HEK293 (cell line): ENCODE results near the gene IDI1.

ENCODE experiments used
- CTCF ChIA-PET: fragments of 350-600 bp; formaldehyde crosslinking; extraction: SDS; loops from one replicate; lab custom pipeline; 2021; ENCODE audit warnings: antibody characterized with exemption; lab: Yijun Ruan, JAX
- POLR2A ChIA-PET: fragments of 300-600 bp; formaldehyde crosslinking; extraction: SDS; loops from one replicate; lab custom pipeline; 2020; ENCODE audit warnings: antibody characterized with exemption, inconsistent platforms; lab: Yijun Ruan, JAX
- H3K27ac ChIP-seq: fragments of 200-500 bp; sonication (Bioruptor generic); 2 replicates; pipeline ENCODE4 v1.5.1; 2014; ENCODE audit warnings: low read depth, low read length, control low read depth, inconsistent platforms; ENCODE audit errors: extremely low read depth
- H3K36me3 ChIP-seq, 2 experiments: fragments of 200-500 bp in 1 of 2; sonication (Bioruptor generic) in 1 of 2; 1 replicate in 1 of 2; 2 replicates in 1 of 2; pipeline ENCODE4 v1.5.1; 2014 to 2017; ENCODE audit warnings: inconsistent platforms in 2 of 2, low read length in 2 of 2; ENCODE audit not compliant: control insufficient read depth in 2 of 2, insufficient read depth in 1 of 2
- H3K4me1 ChIP-seq: fragments of 200-500 bp; sonication (Bioruptor generic); 2 replicates; pipeline ENCODE4 v1.5.1; 2014; ENCODE audit warnings: mild to moderate bottlenecking, low read length, inconsistent platforms; ENCODE audit not compliant: control insufficient read depth, insufficient read depth
- H3K4me3 ChIP-seq: 2 replicates; pipeline ENCODE4 v1.5.1; 2011; ENCODE audit warnings: low read depth, mild to moderate bottlenecking, control low read depth, low read length, moderate library complexity
- H3K9me3 ChIP-seq: fragments of 200-500 bp; sonication (Bioruptor generic); 2 replicates; pipeline ENCODE4 v1.5.1; 2014; ENCODE audit warnings: low read depth, low read length, inconsistent platforms; ENCODE audit not compliant: control insufficient read depth, insufficient read depth
- BCL11A ChIP-seq: fragments of 450-650 bp; formaldehyde crosslinking; IDR thresholded peaks from 2 replicates; pipeline ENCODE4 v1.5.1; 2016; ENCODE audit warnings: low read depth, missing biosample characterization, missing genetic modification characterization
- SETDB1 ChIP-seq: IDR thresholded peaks from one replicate; pipeline ENCODE4 v1.6.1; 2017; ENCODE audit warnings: mild to moderate bottlenecking, low read length, moderate library complexity, mixed read lengths; ENCODE audit not compliant: insufficient read length
- SP2 ChIP-seq: fragments of 450-650 bp; formaldehyde crosslinking; IDR thresholded peaks from 2 replicates; pipeline ENCODE4 v1.5.1; 2016; ENCODE audit warnings: missing biosample characterization, missing genetic modification characterization
- TRIM28 ChIP-seq: IDR thresholded peaks from 2 replicates; pipeline ENCODE4 v1.6.1; 2011; ENCODE audit warnings: low read length, control low read depth, borderline replicate concordance
- ZBTB20 ChIP-seq: fragments of 450-650 bp; formaldehyde crosslinking; IDR thresholded peaks from 2 replicates; pipeline ENCODE4 v1.5.1; 2016; ENCODE audit warnings: missing biosample characterization, missing genetic modification characterization
- ZBTB7A ChIP-seq: fragments of 450-650 bp; formaldehyde crosslinking; IDR thresholded peaks from 2 replicates; pipeline ENCODE4 v1.5.1; 2016; ENCODE audit warnings: low read depth, missing biosample characterization, missing genetic modification characterization
- ZNF184 ChIP-seq: fragments of 450-650 bp; IDR thresholded peaks from 2 replicates; pipeline ENCODE4 v1.5.1; 2018; ENCODE audit warnings: missing biosample characterization, mild to moderate bottlenecking, missing genetic modification characterization
- ZNF248 ChIP-seq: fragments of 450-650 bp; formaldehyde crosslinking; IDR thresholded peaks from 2 replicates; pipeline ENCODE4 v1.5.1; 2017; ENCODE audit warnings: missing biosample characterization, missing genetic modification characterization
- ZNF274 ChIP-seq, 2 experiments: fragments of 200-500 bp in 1 of 2; fragments of 450-650 bp in 1 of 2; sonication (Bioruptor generic) in 1 of 2; formaldehyde crosslinking in 1 of 2; IDR thresholded peaks; 2 replicates each; pipeline versions ENCODE4 v1.5.1 to v1.6.1; 2014 to 2016; ENCODE audit warnings: borderline replicate concordance in 1 of 2, inconsistent platforms in 1 of 2, low read length in 1 of 2, missing biosample characterization in 1 of 2, missing genetic modification characterization in 1 of 2
- ZNF37A ChIP-seq: fragments of 450-650 bp; IDR thresholded peaks from 2 replicates; pipeline ENCODE4 v1.5.1; 2018; ENCODE audit warnings: missing biosample characterization, missing genetic modification characterization
- ZNF404 ChIP-seq: fragments of 450-650 bp; formaldehyde crosslinking; IDR thresholded peaks from 2 replicates; pipeline ENCODE4 v1.5.1; 2017; ENCODE audit warnings: missing biosample characterization, missing genetic modification characterization
- ZNF518A ChIP-seq: fragments of 450-650 bp; formaldehyde crosslinking; conservative IDR thresholded peaks from 2 replicates; pipeline ENCODE4 v1.5.1; 2016; ENCODE audit warnings: low read depth, missing biosample characterization, missing genetic modification characterization
- ZNF529 ChIP-seq: fragments of 450-650 bp; formaldehyde crosslinking; IDR thresholded peaks from 2 replicates; pipeline ENCODE4 v1.5.1; 2017; ENCODE audit warnings: missing genetic modification characterization, missing biosample characterization; ENCODE audit not compliant: insufficient replicate concordance
- ZNF560 ChIP-seq: fragments of 450-650 bp; formaldehyde crosslinking; IDR thresholded peaks from 2 replicates; pipeline ENCODE4 v1.5.1; 2017; ENCODE audit warnings: missing biosample characterization, missing genetic modification characterization, borderline replicate concordance
- ZNF561 ChIP-seq: fragments of 450-650 bp; IDR thresholded peaks from 2 replicates; pipeline ENCODE4 v1.5.1; 2018; ENCODE audit warnings: missing biosample characterization, missing genetic modification characterization, borderline replicate concordance
- ZNF768 ChIP-seq: fragments of 450-650 bp; formaldehyde crosslinking; IDR thresholded peaks from 2 replicates; pipeline ENCODE4 v1.5.1; 2018; ENCODE audit warnings: missing biosample characterization, mild to moderate bottlenecking, missing genetic modification characterization
- ZNF830 ChIP-seq: fragments of 450-650 bp; IDR thresholded peaks from 2 replicates; pipeline ENCODE4 v1.5.0; 2018; ENCODE audit warnings: missing biosample characterization, missing genetic modification characterization, low read depth, mild to moderate bottlenecking, moderate library complexity
- TF ChIP-seq, protein P1 (sequence below): fragments of 450-650 bp; formaldehyde crosslinking; IDR thresholded peaks from 2 replicates; pipeline ENCODE4 v1.5.1; 2017; ENCODE audit warnings: missing biosample characterization, mild to moderate bottlenecking, missing genetic modification characterization, moderate library complexity

Gene IDI1

GRCh38 chr10:1006573-1006972, 42.3 kb downstream of the IDI1 start:
- H3K9me3 ChIP-seq: no peaks in the 10 kb centered on the region
- H3K4me3 ChIP-seq: no peak overlapping the region
- TF ChIP-seq ZNF37A: no peak
- POLR2A ChIA-PET: no interaction called here
- no peak overlapping the region for H3K27ac ChIP-seq
- H3K36me3 ChIP-seq: peaks cover 67 to 99% of the 10 kb centered on the region in 2 experiments
- H3K4me1 ChIP-seq: no peaks in the 10 kb centered on the region
- CTCF ChIA-PET: interaction anchor here (0.6 kb wide), 1 partner anchor 59 kb away, joined by 3 read pairs; no protein-coding TSS in a partner anchor

DNA sequence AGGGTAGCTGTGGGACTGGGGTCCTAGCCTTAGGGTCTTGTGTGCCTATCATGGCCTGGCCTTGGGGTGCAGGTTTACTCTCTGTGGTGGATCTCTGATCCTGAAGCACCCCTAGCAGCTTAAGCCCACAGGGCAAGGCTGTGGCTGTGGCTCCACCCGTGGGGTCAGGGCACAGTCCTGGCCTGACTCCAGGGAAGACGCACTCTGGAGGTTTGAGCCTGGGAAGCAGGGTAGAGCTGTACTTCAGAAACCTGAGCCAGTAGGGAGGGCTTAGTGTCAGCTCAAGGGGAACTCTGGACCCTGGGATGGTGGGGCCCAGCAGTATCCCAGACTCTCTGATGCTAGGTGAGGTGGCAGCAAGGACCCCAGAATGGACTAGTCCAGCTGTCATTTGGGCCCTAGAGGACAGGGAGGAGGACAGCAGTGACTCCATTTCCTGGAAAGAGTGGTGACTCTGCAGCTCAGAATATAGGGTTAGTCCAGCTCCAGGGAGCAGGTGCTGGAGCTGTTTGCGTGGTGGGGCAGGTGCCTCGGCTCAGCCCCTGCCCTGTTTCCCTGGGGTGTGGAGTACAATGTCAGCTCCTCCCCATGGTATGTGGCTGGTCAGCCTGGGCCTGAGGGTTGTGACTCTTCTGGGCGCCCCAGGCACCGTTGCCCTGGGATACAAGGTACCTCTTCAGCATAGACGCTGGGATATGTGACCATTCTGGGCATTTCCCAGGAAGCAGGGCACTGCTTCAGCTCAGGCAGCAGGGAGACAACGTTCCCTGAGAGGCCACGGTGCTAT, 44.8 kb downstream of the IDI1 start:
- CTCF ChIA-PET: no interaction called here
- POLR2A ChIA-PET: interaction anchor here (0.5 kb wide), 1 partner anchor 18 kb away, joined by 3 read pairs; no protein-coding TSS in a partner anchor

GRCh38 chr10:1002425-1003006, 46.4 kb downstream of the IDI1 start:
- ChIA-PET POLR2A (interaction anchor here (0.6 kb wide), 1 partner anchor 34 kb away, joined by 3 read pairs; no protein-coding TSS in a partner anchor), CTCF (interaction anchor here (0.7 kb wide), 2 partner anchors 310 to 489 kb away, joined by 3 to 4 read pairs; no protein-coding TSS in a partner anchor)
- Histone ChIP-seq H3K36me3 (peaks cover 83 to 98% of the 10 kb centered on the region in 2 experiments), H3K4me3 (no peak overlapping the region), H3K4me1 (no peaks in the 10 kb centered on the region), H3K9me3 (no peaks in the 10 kb centered on the region), H3K27ac (no peak overlapping the region)
- TF ChIP-seq ZNF768 (tag by site-specific recombination) (no peak), SP2 (tag by site-specific recombination) (no peak), ZNF184 (tag by site-specific recombination) (peak; percentile 27; the same call in 1 of the 2 replicates), TRIM28 (peak; percentile 51; the same call in 1 of the 2 replicates), ZNF529 (tag by site-specific recombination) (peak; percentile 9), SETDB1 (peak; percentile 95)
- TF ChIP-seq, protein P1, sequence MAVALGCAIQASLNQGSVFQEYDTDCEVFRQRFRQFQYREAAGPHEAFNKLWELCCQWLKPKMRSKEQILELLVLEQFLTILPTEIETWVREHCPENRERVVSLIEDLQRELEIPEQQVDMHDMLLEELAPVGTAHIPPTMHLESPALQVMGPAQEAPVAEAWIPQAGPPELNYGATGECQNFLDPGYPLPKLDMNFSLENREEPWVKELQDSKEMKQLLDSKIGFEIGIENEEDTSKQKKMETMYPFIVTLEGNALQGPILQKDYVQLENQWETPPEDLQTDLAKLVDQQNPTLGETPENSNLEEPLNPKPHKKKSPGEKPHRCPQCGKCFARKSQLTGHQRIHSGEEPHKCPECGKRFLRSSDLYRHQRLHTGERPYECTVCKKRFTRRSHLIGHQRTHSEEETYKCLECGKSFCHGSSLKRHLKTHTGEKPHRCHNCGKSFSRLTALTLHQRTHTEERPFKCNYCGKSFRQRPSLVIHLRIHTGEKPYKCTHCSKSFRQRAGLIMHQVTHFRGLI (tag by site-specific recombination): no peak

More for the DNA sequence above, 44.8 kb downstream of the IDI1 start:
- H3K27ac ChIP-seq: no peak overlapping the region
- no peak for TF ChIP-seq ZBTB20
- no peak for TF ChIP-seq ZNF274 (IDR thresholded peaks at IDR 0.05; ENCODE audit: low read length)
- no peak for TF ChIP-seq ZNF274 (tag by site-specific recombination; IDR thresholded peaks at IDR 0.05; ENCODE audit: borderline replicate concordance)
- TF ChIP-seq, all 188 proteins: peak for 0
- H3K36me3 ChIP-seq: peaks cover 78 to 98% of the 10 kb centered on the region in 2 experiments
- H3K9me3 ChIP-seq: no peaks in the 10 kb centered on the region
- no peaks in the 10 kb centered on the region for H3K4me1 ChIP-seq
- H3K4me3 ChIP-seq: no peak overlapping the region

- POLR2A ChIA-PET: interaction anchor here (0.9 to 1.5 kb wide), 2 partner anchors 9 to 52 kb away, joined by 3 read pairs; partner anchors contain the start of genes GTPBP4 and IDI1
- Histone ChIP-seq H3K27ac (no peak overlapping the region), H3K4me3 (no peak overlapping the region), H3K9me3 (no peaks in the 10 kb centered on the region), H3K36me3 (peaks cover 81 to 98% of the 10 kb centered on the region in 2 experiments), H3K4me1 (no peaks in the 10 kb centered on the region)
- CTCF ChIA-PET: no interaction called here
- TF ChIP-seq ZNF560 (tag by site-specific recombination): no peak
- no peak for TF ChIP-seq ZNF561 (tag by site-specific recombination)
- TF ChIP-seq ZNF518A (tag by site-specific recombination): no peak
- TF ChIP-seq ZNF248: no peak
- TF ChIP-seq ZNF830 (tag by site-specific recombination): no peak
- no peak for TF ChIP-seq ZNF404 (tag by site-specific recombination)
- TF ChIP-seq ZBTB7A (tag by site-specific recombination): no peak
- TF ChIP-seq BCL11A (tag by site-specific recombination): no peak
Measured at GRCh38 chr10:997266-998022, 51.5 kb downstream of the IDI1 start.
